HL-60 (cell line): ENCODE results near the gene CYP4F22.

Experiments used
- POLR2AphosphoS5 ChIP-seq: IDR thresholded peaks from 2 replicates; pipeline ENCODE4 v1.6.1; 2012; ENCODE audit warnings: low read depth
- SPI1 ChIP-seq: IDR thresholded peaks from 2 replicates; pipeline ENCODE4 v1.6.1; 2012; ENCODE audit warnings: low read depth, mild to moderate bottlenecking, borderline replicate concordance
- TF ChIP-seq, protein P1 (sequence below): IDR thresholded peaks from one replicate; pipeline ENCODE4 v1.5.1; 2011; ENCODE audit warnings: low read length, control low read depth, inconsistent platforms; ENCODE audit not compliant: insufficient read depth

DNA sequence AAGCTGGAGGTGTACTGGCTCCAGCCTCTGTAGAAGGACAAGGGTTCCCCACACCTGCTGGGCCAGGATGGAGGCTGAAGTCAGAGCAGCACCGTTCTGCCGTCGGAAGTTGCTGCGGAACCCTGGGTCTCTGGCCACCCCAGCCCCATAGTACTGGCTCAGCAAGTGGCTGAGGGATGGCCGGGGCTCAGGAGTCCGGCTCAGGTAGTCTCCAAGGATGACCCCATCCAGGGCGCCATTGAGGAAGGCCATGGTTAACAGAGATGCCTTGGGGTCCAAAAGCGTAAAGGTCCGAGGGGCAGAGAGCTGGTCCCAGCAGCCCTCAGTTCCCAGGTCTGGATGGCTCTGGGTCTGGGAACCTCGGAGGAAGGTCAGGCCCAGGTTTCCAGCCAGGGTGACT is 32.7 kb upstream of the CYP4F22 start:
- TF ChIP-seq, protein P1, sequence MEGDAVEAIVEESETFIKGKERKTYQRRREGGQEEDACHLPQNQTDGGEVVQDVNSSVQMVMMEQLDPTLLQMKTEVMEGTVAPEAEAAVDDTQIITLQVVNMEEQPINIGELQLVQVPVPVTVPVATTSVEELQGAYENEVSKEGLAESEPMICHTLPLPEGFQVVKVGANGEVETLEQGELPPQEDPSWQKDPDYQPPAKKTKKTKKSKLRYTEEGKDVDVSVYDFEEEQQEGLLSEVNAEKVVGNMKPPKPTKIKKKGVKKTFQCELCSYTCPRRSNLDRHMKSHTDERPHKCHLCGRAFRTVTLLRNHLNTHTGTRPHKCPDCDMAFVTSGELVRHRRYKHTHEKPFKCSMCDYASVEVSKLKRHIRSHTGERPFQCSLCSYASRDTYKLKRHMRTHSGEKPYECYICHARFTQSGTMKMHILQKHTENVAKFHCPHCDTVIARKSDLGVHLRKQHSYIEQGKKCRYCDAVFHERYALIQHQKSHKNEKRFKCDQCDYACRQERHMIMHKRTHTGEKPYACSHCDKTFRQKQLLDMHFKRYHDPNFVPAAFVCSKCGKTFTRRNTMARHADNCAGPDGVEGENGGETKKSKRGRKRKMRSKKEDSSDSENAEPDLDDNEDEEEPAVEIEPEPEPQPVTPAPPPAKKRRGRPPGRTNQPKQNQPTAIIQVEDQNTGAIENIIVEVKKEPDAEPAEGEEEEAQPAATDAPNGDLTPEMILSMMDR, result no peak
- TF ChIP-seq POLR2AphosphoS5 (no peak), SPI1 (no peak)
